ENCODE measurements around the gene RGL3. TPM values are rescaled to one million over a fixed set of nuclear protein-coding genes. Genes with fewer than 3 reads are reported as not detected.

Gene RGL3
- total RNA-seq, 1 experiment from 2014 or later, result 65.9 TPM

DNA sequence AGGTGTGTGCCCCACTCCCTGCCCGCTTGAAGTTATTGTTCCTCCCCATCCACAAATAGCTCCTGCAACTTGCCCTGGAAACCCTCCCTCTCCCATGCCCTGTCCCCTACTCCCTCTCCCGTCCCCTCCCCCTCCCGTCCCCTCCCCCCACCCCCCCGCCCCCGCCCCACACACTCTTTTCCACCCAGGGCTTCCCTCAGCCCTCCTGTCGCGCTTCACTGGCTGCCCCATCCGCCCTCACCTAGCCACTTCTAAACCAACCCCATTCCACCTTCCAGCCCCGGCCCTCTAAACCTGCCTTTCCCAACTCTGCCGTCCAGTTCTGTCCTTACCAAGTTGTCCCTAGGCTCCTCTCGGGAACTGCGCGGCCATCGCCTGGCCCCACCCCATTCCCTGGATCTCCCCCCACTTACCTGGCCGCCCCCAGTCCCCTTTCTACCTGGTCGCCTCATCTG is 993 bp downstream of the RGL3 start:
- Histone ChIP-seq H3K56ac (ENCODE audit: insufficient read length, low read depth, low read length) (no peak overlapping the region), H3K79me2 (ENCODE audit: insufficient read depth, low read length) (no peaks in the 10 kb centered on the region), H2AFZ (ENCODE audit: low read length) (no peak overlapping the region), H2BK15ac (ENCODE audit: low read depth, low read length) (no peak overlapping the region), H3K9me3 (ENCODE audit: control insufficient read depth, low read depth, low read length) (no peaks in the 10 kb centered on the region), H2BK5ac (ENCODE audit: insufficient read length, low read length) (no peak overlapping the region), H2BK12ac (ENCODE audit: insufficient read length, low read depth, low read length) (no peak overlapping the region), H3K9ac (ENCODE audit: extremely low read depth, insufficient read length, low read length) (peak overlapping the region; percentile 68), H3K79me1 (ENCODE audit: insufficient read depth, low read depth, low read length, poor library complexity, severe bottlenecking) (no peaks in the 10 kb centered on the region), H3K4me2 (ENCODE audit: insufficient read depth, insufficient read length, low read length) (peak overlapping the region; percentile 83), H3K23me2 (ENCODE audit: insufficient read length, low read depth, low read length, poor library complexity, severe bottlenecking) (peaks cover 32% of the 10 kb centered on the region), H2AK5ac (ENCODE audit: insufficient read length, low read length) (no peak overlapping the region), H3K18ac (ENCODE audit: insufficient read length, low read depth, low read length) (peak overlapping the region; percentile 88), H4K91ac (ENCODE audit: insufficient read length, low read depth, low read length) (no peak overlapping the region), H3K4me1 (ENCODE audit: insufficient read depth, low read length) (no peaks in the 10 kb centered on the region), H2BK20ac (ENCODE audit: low read depth, low read length, poor library complexity, severe bottlenecking) (no peak overlapping the region), H3K4ac (ENCODE audit: low read depth, low read length) (no peak overlapping the region), H3K23ac (ENCODE audit: insufficient read length, low read depth, low read length) (no peak overlapping the region), H3T11ph (ENCODE audit: low read length) (no peak overlapping the region), H3K14ac (ENCODE audit: insufficient read depth, low read length) (peak overlapping the region; percentile 90), H4K8ac (replicated peaks; ENCODE audit: insufficient read length, low read depth, low read length) (no peak overlapping the region), H2BK120ac (ENCODE audit: low read depth, low read length, poor library complexity, severe bottlenecking) (no peak overlapping the region), H3K27ac (ENCODE audit: insufficient read length, low read depth, low read length) (no peak overlapping the region), H3K27me3 (ENCODE audit: insufficient read depth, low read length) (no peaks in the 10 kb centered on the region), H4K20me1 (ENCODE audit: control insufficient read depth, insufficient read depth, insufficient read length) (no peaks in the 10 kb centered on the region), H4K5ac (ENCODE audit: insufficient read length, low read depth, low read length) (no peak overlapping the region)
- WGBS (ENCODE audit: extremely low coverage, insufficient read length, low lambda C conversion rate), result no CpG with 5 or more reads among the region's 16 CpGs
- peaks cover 18 to 27% of the 10 kb centered on the region in 2 experiments for H3K4me1 Mint-ChIP-seq
- peaks cover 0 to 15% (median 5%) of the 10 kb centered on the region in 3 experiments; a peak in 4 of 7 replicates for H3K36me3 Mint-ChIP-seq (ENCODE audit: insufficient read depth in 1 of 3, low read depth in 3 of 3)
- TF ChIP-seq, protein P1, sequence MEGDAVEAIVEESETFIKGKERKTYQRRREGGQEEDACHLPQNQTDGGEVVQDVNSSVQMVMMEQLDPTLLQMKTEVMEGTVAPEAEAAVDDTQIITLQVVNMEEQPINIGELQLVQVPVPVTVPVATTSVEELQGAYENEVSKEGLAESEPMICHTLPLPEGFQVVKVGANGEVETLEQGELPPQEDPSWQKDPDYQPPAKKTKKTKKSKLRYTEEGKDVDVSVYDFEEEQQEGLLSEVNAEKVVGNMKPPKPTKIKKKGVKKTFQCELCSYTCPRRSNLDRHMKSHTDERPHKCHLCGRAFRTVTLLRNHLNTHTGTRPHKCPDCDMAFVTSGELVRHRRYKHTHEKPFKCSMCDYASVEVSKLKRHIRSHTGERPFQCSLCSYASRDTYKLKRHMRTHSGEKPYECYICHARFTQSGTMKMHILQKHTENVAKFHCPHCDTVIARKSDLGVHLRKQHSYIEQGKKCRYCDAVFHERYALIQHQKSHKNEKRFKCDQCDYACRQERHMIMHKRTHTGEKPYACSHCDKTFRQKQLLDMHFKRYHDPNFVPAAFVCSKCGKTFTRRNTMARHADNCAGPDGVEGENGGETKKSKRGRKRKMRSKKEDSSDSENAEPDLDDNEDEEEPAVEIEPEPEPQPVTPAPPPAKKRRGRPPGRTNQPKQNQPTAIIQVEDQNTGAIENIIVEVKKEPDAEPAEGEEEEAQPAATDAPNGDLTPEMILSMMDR (conservative IDR thresholded peaks at IDR 0.05), result no peak
- no peak for DNase-seq
- H3K27me3 Mint-ChIP-seq (ENCODE audit: low read depth), result peaks cover 15% of the 10 kb centered on the region
- peak overlapping the region; percentile 94 to 98 (median 98); a peak in 5 of 7 replicates for H3K27ac Mint-ChIP-seq
- H3K9me3 Mint-ChIP-seq, result no peaks in the 10 kb centered on the region; a peak in 1 of 5 replicates
- H3K4me3 Mint-ChIP-seq, result peak overlapping the region; percentile 90 to 93

Data from H9 (cell line).